NCI-H524 (cell line): ENCODE measurements around the gene RABGAP1L.
"Not testable (repeated sequence)": the region's sequence is repeated elsewhere in the genome, so short reads cannot be mapped to it uniquely, and the experiment has no call there.

Source experiments
- DNase-seq, 2 experiments: peaks; one replicate each; lab custom pipeline; 2025; lab: John Stamatoyannopoulos, UW

Gene RABGAP1L

DNA sequence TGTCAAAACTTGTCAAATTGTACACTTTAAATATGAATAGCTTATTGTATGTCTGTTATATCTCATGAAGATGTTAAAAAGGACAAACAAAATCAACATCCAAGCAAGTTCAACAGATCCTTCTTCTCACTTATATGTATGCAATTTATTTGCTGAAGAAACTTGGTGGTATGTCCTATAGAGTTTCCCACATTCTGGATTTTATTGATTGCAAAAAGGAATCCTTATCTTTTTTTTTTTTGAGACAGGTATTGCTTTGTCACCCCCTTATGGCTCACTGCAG lies 5.6 kb upstream of the RABGAP1L start:
- DNase-seq, result no peak

DNA sequence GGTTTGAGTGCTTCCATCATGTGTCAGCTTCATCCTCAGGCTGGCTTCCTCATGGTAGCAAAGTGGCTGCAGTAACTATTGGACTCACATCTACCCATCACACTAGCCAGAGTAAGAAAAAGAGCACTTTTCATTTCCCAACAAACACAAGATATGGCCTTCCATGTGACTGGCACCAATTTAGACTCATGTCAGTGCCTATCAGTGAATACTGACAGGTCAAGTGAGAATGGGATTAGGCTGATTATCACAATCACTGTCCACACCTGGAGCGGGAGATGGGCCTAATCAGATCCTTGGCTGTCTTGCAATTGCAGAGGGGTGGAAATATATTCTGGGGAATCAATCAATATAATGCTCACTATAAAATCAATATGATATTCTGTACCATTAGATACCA lies 2.9 kb upstream of the RABGAP1L start:
- DNase-seq, result no peak

DNA sequence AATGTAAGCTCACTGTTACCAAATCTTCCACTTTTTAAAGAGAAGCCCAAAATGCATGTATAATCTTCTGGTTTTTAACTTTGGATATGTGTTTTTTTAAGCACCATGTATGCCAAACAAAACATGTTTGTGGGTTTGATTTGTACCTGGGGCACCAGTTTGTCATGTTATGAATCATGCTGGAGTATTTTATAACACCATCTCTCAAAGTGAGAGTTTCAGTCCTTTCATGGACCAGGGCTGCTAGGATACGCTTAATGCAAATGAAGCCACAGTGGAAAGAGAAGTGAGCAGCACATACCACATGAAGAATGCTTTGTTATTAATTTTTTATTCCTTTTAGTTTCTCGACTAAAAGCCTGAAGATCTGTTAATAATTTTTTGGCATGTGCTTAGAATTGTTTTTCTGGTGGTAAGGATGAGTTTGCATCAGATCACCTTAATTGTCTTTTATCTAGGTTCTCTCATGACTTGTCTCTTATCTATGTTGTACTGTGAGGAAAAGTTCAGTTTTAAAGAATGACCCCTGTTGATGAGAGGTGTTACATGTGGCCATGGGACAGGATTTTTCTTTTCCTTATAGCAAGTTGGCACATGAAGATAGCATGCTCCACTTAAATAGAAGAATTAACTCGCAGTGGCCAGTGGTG lies 2.0 kb upstream of the RABGAP1L start:
- no peak for DNase-seq

DNA sequence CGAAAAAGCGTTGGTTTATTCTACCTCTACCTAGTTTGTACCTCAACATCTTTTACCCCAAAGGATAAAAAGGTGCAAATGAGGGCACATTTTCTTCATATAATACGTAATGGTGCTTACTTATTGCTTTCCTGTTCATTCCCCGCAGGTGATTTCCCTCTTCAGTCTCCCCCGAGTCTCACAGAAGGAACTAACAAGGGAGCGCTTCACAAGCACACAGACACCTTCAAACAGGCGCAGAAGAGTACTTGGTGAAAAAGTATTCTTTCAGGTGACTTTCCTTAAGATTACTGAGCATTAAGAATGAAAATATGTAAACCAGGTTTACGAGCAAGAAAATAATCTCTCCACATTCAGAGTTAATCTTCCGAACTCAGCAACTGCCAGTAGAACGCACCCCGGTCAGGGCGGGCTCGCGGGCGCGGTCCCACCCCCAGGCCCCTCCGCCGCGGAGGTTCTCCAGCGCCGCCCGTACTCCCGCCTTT lies 511 bp upstream of the RABGAP1L start:
- no peak for DNase-seq

DNA sequence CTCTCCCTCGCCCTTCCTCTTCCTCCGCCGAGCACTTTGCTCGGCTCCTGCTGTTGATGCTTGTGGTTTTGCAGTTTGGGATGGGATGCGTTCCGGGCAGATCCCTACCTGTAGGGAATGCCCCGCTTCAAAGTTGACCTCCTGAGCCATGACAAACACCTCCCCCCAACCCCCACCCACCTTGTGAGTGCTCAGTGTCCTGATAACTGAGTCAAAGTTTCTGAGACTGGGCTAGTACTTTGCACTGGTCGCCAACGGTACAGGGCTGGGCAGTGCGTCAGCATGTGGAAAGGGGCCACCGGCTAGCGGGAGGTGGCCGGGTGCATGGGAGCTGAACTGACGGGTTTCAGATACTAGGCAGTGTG lies 771 bp downstream of the RABGAP1L start:
- no peak for DNase-seq

DNA sequence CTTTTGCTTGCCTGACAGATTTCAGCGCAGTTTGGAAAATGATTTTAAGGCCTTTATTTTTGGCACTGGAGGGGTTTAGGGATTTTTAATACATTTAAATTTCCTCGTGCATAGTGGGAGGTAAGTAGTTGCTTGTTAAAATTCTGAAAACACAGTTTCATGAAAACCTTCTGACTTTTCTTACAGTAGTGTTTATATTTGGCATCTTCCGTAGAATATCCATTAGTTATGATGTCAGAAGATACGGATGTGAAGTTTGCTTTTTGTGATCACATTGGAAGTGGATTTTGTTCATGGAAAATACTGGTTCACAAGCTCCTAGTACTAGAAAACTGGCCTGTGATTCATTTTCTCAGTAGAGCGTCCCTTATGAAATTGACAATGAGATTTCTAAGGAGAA lies 1.3 kb downstream of the RABGAP1L start:
- DNase-seq, result no peak

DNA sequence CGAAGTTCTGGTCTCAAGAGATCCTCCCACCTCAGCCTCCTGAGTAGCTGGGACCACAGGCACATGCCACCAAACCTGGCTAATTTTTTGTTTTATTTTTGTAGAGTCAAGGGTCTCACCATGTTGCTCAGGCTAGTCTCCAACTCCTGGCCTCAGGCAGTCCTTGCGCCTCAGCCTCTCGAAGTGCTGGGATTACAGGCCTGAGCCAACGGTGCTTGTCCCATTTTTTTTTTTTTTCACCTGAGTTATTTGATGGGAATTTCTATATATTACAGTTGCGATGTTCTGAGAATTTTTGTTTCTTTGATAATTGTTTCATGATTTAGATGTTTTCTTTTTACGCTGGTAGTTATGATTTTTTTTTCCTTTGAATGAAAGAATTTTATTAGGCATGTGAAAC lies 2.5 kb downstream of the RABGAP1L start:
- DNase-seq, result no peak

DNA sequence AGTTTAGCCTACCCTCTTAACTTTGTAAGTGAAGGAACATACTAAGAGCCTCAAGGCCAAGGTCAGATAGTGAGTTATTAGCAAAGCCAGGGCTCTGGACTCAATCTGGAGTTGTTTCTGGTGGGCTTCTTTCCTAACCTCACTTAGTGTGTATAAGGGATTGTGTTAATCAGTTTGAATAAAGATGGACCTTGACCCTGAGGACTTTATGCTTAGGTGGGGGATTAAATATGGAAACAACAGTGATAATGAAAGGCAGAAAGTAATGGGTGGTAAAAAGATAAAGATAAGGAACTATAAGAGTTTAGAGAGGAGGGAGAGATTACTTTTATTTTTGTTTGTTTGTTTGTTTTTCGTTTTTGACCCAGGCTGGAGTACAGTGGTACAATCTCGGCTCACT lies 5.5 kb downstream of the RABGAP1L start:
- DNase-seq, result no peak

DNA sequence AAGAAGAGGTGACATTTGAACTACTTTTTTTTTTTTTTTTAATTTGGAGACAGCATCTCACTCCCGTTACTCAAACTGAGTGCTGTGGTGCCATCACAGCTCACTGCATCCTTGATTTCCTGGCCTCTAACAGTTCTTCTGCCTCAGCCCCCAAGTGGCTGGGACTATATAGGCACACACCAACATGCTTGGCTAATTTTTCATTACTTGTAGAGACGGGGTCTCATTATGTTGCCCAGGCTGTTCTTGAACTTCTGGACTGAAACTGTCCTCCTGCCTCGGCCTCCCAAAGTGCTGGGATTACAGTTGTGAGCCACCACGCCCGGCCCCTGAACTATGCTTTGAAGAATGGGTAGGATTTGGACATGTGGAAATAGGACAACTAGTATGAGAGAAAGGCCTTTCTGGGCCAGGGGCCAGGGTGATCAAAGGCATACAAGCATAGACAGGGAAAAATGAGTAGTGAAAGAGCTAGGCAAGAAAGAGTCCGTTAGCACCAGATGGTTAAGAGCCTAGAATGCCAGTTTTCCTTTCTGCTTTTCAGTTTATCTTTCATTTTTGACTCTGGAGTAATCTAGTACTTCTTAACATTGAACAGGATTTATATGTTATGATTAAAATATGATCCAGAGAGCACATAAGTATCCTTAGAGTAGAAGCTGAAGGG lies 6.3 kb downstream of the RABGAP1L start:
- no peak for DNase-seq

DNA sequence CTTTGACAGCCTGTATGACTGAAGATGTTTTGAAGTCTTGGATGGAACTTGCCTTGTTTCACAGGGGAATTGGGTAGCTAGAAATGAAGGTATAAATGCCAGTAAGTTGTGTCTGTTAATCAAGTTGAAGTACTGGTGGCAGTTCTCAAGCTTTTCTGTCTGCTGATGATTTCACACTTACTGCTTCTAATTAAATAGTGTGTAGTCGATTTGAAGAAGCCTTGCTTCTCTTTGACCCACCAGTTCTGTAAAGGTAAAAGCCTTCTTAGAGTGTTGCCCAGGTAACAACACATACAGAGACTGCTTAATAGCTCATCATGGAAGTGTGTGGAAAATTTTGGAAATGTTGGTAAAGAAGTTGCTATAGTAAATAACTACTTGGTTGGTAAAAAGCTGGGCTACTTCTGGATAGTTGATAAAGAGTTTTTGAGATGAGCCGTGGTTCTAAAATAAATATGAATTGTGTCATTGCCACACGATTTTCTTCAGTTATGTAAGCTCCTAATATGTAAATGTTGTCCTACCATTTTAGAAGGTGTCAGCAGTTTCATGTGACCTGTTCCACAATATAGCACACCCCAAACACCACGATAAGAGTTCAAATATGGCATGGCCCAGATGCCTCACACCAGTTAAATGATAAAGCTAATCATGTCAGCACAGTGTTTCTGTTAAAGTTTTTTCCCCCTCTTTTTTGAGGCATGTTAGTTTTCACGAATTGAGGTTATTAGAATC lies 7.4 kb downstream of the RABGAP1L start:
- DNase-seq, result no peak

DNA sequence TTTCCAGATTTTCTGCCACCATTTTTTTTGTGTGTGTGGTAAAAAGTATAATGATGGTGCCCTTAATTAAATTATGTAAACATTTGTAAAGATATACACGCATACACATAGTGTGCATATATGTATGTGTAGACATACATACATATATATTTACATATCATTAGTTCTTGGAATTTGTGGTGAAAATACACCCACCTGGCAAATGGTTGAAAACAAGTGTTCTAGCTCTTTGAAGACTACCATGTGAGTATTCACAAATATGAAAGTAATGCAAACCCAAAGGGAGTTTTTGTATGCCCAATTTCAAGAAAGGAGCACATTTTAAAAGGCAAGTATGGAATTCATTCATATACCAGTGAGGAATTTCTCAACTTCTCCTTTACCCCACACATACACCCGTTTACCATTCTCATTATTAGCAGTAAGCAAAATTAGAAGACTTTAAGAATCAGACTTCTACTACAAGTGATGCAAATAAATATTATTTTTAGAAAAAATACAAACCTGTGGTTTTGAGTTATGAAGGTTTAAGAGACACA lies 8.0 kb downstream of the RABGAP1L start:
- no peak for DNase-seq

DNA sequence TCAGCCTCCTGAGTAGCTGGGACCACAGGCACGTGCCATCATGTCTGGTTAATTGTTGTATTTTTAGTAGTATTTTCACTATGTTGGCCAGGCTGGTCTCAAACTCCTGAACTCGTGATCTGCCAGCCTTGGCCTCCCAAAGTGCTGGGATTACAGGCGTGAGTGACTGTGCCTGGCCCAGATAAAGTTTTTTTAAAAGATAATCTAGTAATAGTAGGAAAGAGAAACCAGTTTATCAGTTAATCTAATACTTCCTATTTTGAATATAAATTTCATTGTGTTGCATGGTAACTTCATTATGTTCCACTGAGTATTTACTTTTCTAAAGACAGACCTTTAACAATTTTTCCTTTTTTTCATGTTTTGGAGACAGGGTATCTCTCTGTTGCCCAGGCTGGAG lies 10.0 kb downstream of the RABGAP1L start:
- DNase-seq, result no peak

DNA sequence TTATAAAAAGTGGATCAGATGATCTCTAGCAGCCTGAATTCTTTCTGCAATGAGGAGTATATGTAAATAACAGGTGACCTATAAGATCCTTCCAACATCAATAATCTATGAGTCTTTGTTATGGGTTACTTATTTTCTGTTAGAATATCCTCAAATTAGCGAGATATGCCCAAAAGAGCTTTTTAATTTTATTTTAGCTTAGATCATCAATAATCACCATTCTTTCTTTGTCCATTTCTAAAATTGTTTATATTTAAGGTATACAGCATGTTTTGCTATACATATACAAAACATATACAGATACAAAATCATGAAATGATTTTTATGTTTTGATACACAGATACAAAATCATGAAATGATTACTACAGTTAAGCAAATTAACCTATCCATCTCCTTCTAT lies 11.8 kb downstream of the RABGAP1L start:
- no peak for DNase-seq

DNA sequence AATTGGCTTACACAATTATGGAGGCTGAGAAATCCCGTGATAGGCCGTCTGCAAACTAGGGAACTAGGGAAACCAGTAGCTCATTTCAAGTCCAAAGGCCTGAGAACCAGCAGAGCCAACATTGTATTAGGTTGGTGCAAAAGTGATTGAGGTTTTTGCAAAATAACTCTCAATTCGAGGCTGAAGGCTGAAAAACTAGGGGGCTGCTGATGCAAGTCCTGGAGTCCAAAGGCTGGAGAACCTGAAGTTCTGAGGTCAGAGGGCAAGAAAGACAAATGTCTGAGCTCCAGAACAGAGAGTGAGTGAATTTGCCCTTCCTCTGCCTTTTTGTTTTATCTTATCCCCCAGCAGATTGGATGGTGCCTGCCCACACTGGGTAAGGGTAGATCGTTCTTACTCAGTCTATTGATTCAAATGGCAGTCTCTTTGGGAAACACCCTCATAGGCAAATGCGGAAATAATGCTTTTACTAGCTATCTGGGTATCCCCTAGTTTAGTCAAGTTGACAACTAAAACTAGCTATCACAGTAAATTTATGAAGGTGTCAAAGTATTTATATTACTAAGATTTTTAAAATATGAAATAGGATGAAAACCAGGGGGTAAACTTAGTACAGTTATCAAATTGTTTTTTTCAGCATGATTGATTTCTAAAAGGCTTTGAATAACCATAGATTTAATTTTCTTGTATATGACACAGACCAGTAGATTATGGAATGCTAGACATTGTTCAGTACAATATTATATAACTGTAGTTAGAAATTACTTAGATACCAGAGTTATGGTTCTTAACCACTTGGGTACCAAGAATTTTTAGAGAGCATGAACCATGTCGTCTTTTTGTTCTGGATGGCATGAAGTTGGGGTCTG lies 15.4 kb downstream of the RABGAP1L start:
- no peak for DNase-seq

DNA sequence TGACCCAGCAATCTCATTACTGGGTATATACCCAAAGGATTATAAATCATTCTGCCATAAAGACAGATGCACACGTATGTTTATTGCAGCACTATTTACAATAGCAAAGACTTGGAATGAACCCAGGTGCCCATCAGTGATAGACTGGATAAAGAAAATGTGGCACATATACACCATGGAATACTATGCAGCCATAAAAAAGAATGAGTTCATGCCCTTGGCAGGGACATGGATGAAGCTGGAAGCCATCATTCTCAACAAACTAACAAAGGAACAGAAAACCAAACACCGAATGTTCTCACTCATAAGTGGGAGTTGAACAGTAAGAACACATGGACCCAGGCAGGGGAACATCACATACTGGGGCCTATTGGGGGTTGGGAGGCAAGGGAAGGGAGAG lies 19.1 kb downstream of the RABGAP1L start:
- not testable (repeated sequence) for DNase-seq

DNA sequence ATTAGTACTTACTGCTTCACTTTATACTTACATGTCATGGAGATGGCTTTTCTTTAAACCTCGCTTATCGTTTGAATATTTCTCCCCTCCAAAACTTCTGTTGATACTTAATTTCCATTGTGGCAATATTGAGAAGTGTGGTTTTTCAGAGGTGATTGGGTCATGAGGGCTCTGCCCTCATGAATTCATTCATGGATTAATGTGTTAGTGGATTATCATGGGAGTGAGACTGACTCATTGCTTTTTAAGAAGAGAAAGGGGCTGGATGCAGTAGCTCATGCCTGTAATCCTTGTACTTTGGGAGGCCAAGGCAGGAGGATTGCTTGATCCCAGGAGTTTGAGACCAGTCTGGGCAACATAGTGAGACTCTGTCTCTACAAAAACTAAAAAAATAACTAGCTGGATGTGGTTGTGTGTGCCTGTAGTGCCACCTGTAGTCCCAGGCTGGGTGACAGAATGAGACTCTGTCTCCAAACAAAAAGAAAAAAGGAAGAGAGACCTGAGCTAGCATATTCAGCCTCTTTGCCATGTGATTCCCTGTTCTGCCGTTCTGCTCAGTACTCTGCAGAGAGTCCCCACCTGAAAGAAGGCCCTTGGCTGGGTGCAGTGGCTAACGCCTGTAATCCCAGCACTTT lies 30.2 kb downstream of the RABGAP1L start:
- DNase-seq, result no peak

DNA sequence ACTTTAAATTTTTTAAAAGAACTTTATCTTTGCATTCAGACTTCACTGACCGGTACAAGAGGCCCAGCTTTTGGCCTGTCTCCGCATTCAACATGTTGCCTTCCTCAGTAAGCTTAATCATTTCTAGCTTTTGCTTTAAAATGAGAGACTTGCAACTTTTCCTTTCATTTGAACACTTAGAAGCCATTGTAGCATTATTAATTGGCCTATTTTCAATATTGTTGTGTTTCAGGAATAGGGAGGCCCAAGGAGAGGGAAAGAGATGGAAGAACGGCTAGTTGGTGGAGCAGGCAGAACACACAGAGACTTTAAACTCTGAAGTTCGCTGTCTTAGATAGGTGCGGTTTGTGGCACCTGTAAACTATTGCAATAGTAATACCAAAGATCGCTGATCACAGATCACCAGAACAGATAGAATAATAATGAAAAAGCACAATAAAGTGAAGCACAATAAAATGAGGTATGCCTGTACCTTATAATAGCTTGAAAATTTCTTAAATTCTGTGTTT lies 31.4 kb downstream of the RABGAP1L start:
- no peak for DNase-seq

DNA sequence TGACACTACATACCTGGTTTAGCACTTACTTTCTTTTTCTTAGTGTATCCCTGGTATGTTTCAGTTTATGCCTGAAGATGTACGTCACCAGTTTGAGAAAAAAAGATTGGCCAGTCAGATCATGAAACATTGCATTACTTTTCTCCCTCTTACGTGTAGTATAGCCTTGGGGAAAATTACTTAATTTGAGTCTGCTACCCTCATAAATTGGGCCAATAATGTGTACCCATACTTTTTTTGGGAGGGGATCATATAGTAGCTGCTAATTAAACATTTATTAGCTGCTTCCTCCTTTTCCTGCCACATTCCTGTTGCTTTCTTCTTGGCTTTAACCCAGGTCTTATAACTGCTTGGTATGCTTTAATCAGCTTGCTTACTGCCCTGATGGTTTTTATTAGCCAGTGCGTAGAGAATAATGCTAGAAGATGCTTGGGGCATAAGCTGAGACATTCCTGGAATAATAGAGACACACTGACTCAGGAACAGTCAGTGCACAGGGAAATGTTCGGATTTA lies 32.1 kb downstream of the RABGAP1L start:
- no peak for DNase-seq

DNA sequence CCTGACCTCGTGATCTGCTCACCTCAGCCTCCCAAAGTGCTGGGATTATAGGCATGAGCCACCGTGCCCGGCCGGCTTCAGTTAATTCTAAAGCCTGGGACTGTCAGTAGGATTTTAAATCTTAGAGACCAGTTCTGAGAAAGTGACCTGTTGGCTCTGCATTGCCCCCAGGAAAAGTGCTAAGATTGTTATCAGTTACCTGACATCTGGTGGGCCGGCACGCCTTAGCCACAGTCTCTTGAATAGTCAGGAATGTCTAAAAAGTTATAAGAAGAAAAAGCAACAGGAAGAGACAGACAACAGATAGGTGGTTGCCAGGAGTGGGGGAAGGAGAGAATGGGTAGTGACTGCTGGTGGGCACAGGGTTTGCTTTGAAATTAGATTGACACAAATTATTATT lies 35.1 kb downstream of the RABGAP1L start:
- no peak for DNase-seq

DNA sequence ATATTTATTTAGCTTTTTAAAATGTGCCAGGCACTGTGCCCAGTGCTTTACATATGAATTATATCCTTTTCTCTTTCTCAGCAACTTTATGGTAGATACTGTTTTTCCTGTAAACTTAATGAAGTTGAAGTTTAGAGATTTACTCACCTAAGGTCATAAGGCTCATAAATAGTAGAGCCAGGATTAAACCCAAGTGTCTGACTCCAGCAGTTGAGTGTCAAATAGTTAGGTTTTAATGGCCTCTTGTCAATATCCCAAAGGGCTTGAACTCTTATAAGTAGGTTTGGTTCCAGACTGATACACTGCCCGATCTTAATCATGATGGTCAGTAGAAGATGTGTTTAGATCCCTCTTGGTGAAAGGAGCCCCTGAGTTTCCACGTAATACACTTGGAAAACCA lies 37.8 kb downstream of the RABGAP1L start:
- no peak for DNase-seq

DNA sequence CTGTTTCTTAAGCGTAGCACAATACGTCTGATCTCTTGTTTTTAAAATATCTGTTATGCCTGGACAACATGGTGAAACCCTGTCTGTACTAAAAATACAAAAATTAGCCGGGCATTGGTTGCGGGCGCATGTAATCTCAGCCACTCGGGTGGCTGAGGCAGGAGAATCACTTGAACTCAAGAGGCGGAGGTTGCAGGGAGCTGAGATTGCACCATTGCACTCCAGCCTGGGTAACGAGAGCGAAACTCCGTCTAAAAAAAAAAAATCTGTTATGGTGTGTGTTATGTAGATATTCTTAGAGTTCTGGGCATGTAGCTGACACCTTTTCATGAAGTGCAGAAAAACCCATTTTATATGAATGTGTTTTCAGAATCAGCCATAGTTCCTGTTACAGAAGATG lies 38.2 kb downstream of the RABGAP1L start:
- DNase-seq, result no peak
